Raji (cell line): Measurements from ENCODE around the gene KIRREL1.

Experiments used
- POLR2A ChIP-seq: IDR thresholded peaks from 2 replicates; pipeline ENCODE4 v1.6.1; 2011; ENCODE audit warnings: low read depth, low read length, control low read depth; ENCODE audit not compliant: insufficient read depth

KIRREL1 gene

GRCh38 chr1:158146165-158146564 is 152.7 kb downstream of the KIRREL1 start:
- no peak for TF ChIP-seq POLR2A

DNA sequence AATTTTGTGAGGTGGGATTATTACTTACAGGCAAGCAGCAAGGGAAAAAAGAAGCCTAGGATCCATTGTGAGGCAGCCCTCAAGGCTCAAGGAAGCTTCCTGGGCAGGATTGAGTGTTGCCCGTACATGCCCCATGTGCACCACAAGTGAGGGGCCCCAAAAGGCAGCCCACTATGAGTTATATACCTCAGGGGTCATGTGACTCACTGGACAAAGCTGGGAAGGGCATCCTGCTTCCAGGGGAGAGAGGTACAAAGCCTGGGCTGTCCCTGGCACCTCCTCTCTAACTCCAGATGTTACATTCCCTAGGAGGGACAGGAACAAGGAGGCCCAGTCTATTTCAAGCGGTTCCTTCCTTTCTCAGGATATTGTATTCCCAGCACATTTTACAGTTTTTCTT is 153.3 kb downstream of the KIRREL1 start:
- TF ChIP-seq POLR2A = no peak

DNA sequence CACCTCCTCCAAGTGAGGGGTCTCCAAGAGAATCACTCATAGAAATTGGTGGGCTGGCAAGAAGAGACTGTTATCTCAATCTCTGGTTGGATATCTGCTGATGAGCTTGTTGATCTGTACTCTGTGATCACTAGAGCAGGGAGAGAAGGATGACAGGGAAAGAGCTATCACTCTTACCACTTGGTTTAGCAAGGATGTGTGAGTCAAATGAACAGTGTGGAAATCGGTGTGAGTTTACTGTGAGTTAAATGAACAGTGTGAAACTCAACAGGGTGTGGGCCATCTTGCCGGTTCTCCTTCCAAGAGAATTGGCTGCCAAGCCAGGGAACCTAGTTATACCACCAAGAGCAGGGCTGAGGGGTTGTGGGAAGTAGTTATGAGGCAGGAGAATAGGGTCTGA is 154.0 kb downstream of the KIRREL1 start:
- no peak for TF ChIP-seq POLR2A

DNA sequence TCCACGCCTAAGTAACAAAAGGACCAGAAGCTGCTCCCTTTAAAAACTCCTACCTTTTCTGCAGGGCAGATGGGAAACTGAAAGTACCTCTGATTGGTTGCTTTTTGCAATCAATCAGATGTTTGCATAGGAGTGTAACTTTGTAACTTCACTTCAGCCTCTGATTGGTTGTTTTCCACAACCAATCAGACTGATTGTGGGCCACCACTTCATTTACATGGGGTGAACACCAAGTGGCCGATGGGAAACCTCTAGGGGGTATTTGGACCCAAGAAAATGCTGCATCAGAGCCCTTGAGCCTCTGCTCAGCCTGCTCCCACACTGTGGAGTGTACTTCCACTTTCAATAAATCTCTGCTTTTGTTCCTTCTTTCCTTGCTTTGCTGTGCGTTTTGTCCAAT is 154.4 kb downstream of the KIRREL1 start:
- TF ChIP-seq POLR2A = no peak

DNA sequence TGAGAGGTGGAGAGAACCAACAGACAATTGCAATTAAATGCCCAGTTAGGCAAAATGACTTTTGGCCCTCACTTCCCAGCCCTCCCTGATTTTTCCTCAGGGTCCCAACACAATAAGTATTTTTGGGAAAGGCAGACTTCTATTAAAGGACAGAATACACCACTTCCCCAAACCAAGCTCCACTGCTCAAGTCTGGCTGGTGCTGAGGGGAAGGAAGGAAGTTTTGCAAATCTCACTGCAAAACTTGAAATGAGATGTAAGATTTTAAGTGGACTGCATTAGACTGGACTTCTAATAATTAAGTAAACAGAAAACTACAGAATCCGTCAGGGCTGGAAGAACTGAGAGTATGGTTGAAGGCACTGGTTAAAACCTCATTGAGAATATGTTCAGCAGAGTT is 155.0 kb downstream of the KIRREL1 start:
- TF ChIP-seq POLR2A = no peak

GRCh38 chr1:158149175-158149574 is 155.7 kb downstream of the KIRREL1 start:
- TF ChIP-seq POLR2A = no peak
